Motor neuron (in vitro differentiated cells): Measurements from ENCODE around the gene COLEC12. TPM values are rescaled to one million over a fixed set of nuclear protein-coding genes. Genes with fewer than 3 reads are reported as not detected.

ENCODE experiments used
- ATAC-seq, 8 experiments: fragments of 200-7000 bp; cut with Tn5 transposase; replicated peaks in 6 of 8; 2 replicates each; pipeline ENCODE4 v1.8.0; 2021; ENCODE audit warnings: mild to moderate bottlenecking in 8 of 8, moderate library complexity in 8 of 8
- H3K27ac ChIP-seq, 2 donors: fragments of 250-450 bp; sonication (Bioruptor Pico); 2 replicates each; pipeline ENCODE4 v1.9.0; 2021; ENCODE audit warnings: antibody characterized with exemption in 2 of 2, mild to moderate bottlenecking in 2 of 2, moderate library complexity in 1 of 2
- H3K4me1 ChIP-seq, 2 donors: fragments of 250-450 bp; sonication (Bioruptor Pico); replicated peaks in 1 of 2; 2 replicates each; pipeline ENCODE4 v1.6.1; 2021; ENCODE audit warnings: antibody characterized with exemption in 2 of 2, mild to moderate bottlenecking in 2 of 2, moderate library complexity in 1 of 2
- H3K4me3 ChIP-seq, 5 donors: fragments of 250-450 bp; sonication (Bioruptor Pico); 2 replicates each; pipeline ENCODE4 v1.9.0; 2021; ENCODE audit warnings: antibody characterized with exemption in 5 of 5, mild to moderate bottlenecking in 5 of 5, moderate library complexity in 4 of 5
- WGBS, 10 experiments: fragments of 450-650 bp; shearing (Covaris generic); methylation state at CpG; one replicate each; pipeline ENCODE4 v1.0.0; 2022; 5-methylcytosine and 5-hydroxymethylcytosine counted together
- in situ Hi-C, 9 experiments: fragments of 400-800 bp; cut with MboI; loops; one replicate each; pipeline ENCODE4 v1.15.0; 2021; ENCODE audit warnings: low sequenced_read_pairs in 9 of 9, low pct_unique_long_range_greater_than_20kb in 2 of 9; ENCODE audit not compliant: unreplicated experiment in 9 of 9
- total RNA-seq, 8 experiments: library from RNA; unstranded; fragments of 300-600 nt; gene quantifications; 2 replicates each; pipeline versions ENCODE4 v1.2.3 to v1.2.4, GENCODE V29; 2022

COLEC12 gene
- total RNA-seq, 8 experiments from 2014 or later, result 0.49 to 103 (median 3.7) TPM

DNA sequence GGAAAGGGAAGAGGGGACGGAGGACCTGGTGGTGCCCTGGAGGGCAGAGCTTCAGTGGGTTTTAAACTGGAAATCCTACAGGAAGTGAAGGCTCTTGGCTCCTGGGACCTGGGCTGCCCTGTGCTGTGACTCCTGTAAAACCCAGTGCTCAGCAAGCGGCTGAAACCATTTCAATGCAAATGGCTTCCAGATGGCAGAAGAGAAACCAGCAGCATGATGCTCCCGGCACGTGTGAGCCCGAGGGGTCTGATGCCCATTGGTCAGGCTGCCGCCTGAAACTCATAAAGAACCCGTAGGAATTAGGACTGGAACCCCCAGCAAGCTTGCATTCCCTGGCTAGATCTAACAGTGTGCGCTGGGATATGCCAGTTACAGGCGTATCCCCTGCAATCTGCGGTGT, 123.4 kb downstream of the COLEC12 start:
- whole genome bisulfite sequencing, 10 experiments, result 26 to 91% (median 49%) methylated on average over 1 to 7 of the region's 10 CpGs; no CpG with 5 or more reads in 4 of the 10 experiments
- peak in 1 of 8 experiments; percentile 97 for ATAC-seq
- Histone ChIP-seq H3K27ac (no peak overlapping the region), H3K4me1 (peaks cover 27 to 41% of the 10 kb centered on the region in 2 donors), H3K4me3 (no peak overlapping the region)
- in situ Hi-C loops, result no loop called here

DNA sequence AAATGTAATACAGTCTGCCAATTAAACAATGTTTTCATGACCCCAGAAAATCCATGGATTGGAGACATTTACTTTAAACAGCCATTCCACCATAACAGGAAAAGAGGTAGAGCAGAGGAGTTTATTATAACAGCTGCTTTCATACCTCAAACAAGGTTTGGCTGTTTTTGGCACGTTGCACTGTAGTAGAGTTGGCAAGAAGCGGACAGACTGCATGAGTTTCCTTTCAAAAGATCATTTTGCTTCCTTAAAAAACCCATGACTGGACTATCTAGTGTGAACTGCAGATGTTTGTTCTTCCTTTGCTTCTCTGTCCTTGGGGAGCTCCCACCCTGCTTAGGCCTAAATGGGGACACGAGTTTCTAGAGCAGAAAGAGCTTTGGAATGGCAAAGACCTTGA, 124.2 kb downstream of the COLEC12 start:
- Histone ChIP-seq H3K4me1 (peaks cover 25 to 34% of the 10 kb centered on the region in 2 donors), H3K27ac (no peak overlapping the region), H3K4me3 (no peak overlapping the region)
- WGBS, 10 experiments, result 20 to 100% (median 88%) methylated on average over 1 to 3 of the region's 3 CpGs; no CpG with 5 or more reads in 2 of the 10 experiments
- ATAC-seq, result no peak
- in situ Hi-C loops, result no loop called here

DNA sequence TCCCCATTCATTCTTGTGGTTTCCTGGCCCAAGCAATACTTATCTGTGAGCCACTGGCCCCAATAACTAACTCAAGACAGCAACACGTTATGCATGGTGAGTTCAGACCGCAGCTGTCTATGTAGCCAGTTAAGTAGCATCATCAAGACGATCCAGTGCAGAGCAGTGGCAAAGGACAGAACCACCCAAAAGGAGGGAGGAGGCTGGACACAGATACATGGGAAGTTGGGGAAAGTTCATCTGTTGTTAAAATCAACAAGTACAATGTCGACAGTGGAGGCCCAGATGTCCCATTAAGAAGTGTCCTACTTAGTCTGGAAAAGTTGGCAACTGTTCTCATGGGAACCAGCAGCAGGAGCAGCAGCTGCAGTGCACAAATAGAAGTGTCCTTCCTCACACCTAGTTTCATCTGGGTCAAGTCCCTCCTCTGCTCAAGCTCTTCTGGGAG, 125.8 kb downstream of the COLEC12 start:
- H3K4me3 ChIP-seq, result no peak overlapping the region
- peaks cover 19 to 22% of the 10 kb centered on the region in 2 donors for H3K4me1 ChIP-seq
- no peak overlapping the region for H3K27ac ChIP-seq
- WGBS, 10 experiments, result 13 to 100% (median 89%) methylated on average over 1 to 3 of the region's 4 CpGs; no CpG with 5 or more reads in 5 of the 10 experiments
- in situ Hi-C loops, result no loop called here
- peak in 1 of 8 experiments; percentile 76 for ATAC-seq

DNA sequence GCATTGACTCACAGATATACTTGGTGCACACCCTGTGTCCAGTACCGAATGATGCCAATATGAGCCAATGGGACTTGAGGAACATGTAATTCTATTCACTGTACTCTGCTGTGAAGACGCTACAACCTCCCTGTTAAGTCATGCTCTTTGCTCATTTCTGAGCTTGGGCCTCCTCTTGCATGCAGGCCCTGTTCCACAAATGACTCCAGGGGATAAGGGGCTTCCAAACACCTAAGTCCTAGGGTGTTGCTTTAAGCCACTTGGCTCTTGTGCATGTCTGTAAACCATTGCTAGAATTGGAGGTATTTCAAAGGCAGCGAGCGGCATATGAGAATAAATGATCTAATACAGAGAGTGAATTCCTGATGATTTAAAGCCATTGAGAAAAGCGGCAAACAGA, 126.7 kb downstream of the COLEC12 start:
- Histone ChIP-seq H3K4me1 (peaks cover 9 to 14% of the 10 kb centered on the region in 2 donors), H3K27ac (no peak overlapping the region), H3K4me3 (no peak overlapping the region)
- no peak for ATAC-seq
- 79 to 100% (median 100%) methylated on average over 1 to 5 of the region's 5 CpGs; no CpG with 5 or more reads in 1 of the 10 experiments for WGBS, 10 experiments
- in situ Hi-C loops, result no loop called here

DNA sequence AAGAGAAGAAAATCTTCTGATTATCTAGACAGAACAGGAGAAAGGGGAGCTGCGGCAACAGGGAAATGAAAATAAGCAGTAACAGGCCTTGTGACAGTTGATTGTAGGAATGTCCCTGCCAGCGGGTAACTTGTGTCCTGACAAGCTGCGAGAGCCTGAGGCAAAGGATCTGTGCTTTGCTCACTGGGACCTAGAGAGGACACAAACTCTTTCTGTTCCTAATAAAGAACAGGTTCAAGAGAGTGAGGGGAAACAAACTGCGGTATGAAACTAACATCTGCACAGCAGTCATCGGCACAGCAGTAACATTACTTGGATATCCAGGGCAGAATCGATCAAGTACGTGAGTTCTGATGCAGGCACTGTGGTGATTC, 128.9 kb downstream of the COLEC12 start:
- WGBS, 10 experiments, result 48 to 98% (median 88%) methylated on average over 2 to 7 of the region's 7 CpGs
- peaks cover 7 to 16% of the 10 kb centered on the region in 2 donors for H3K4me1 ChIP-seq
- no peak overlapping the region for H3K4me3 ChIP-seq
- H3K27ac ChIP-seq, result no peak overlapping the region
- in situ Hi-C loops, result no loop called here
- no peak for ATAC-seq

DNA sequence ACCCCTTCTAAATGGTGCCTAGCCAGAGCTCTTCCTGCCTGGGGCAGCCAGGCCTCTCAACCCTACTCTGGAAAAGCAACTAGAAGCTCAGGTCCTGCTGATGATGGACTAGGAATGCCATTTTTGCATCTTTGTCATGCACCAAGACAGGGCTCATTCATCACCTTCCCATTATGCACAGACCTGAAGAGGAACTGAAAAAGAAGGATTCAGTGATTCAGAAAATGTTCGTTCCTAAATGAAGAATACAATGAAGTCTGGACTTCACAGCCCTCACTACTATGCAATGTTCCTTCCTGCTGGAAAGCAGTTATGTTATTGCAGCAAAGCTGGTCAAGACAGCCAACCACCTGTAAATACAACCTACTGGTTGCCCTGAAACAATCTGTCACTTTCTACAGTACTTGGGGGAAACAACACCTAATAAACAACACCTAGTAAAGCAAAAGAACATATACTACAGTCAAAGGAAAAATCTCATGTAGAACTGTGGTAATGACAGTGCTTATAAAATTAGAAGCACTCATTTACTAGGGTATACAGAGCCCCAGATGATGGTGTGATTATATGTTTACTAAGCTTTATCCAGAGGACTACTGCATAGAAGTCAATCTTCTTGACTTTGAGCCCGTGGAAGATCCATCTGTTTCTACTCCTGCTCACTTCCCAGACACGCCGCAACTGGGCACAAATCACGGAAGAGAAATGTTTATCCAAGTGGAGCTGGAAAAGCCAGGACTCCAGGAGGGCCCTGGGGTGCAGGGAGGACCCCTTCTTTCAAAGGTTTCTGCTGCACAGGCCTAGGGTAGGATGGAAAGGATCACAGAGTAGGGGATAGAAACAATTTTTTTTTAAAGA, 129.5 kb downstream of the COLEC12 start:
- Histone ChIP-seq H3K27ac (no peak overlapping the region), H3K4me1 (peaks cover 14 to 18% of the 10 kb centered on the region in 2 donors), H3K4me3 (no peak overlapping the region)
- in situ Hi-C loops, result no loop called here
- WGBS, 10 experiments, result 33 to 100% (median 77%) methylated on average over 1 to 5 of the region's 5 CpGs; no CpG with 5 or more reads in 1 of the 10 experiments
- ATAC-seq, result peak in 1 of 8 experiments; percentile 15

DNA sequence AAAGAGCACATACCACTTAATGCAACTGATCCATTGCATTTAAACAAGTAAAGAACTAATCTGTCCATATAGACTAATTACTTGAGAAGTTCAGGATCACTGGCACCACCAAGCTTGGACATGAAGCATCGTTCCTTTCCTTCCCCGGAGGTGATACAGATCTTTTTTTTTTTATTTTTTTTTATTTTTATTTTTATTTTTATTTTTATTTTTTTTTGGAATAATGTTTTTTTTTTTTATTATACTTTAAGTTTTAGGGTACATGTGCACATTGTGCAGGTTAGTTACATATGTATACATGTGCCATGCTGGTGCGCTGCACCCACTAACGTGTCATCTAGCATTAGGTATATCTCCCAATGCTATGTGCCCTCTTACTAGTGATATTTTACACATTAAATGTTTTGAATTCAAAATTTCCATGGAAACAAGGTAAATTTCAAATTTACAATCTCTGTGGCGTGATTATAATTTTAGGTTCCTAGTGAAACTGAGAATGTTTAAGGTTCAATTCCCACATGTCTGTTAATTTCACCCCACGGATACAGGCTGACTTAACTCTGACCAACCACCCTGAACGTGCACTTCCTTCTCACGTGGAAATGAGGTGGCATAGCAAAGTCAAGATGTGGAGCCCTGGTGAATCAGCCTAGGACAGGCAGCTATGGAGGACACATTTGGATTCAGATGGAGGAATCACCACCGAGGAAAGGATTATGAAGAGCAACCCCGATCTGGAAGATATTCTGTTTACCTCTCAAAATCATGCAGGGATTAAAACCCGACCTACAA, 131.1 kb downstream of the COLEC12 start:
- Histone ChIP-seq H3K4me3 (no peak overlapping the region), H3K4me1 (peaks cover 29 to 33% of the 10 kb centered on the region in 2 donors), H3K27ac (no peak overlapping the region)
- in situ Hi-C loops, result no loop called here
- 58 to 100% (median 82%) methylated on average over 2 to 8 of the region's 11 CpGs for WGBS, 10 experiments
- ATAC-seq, result no peak

DNA sequence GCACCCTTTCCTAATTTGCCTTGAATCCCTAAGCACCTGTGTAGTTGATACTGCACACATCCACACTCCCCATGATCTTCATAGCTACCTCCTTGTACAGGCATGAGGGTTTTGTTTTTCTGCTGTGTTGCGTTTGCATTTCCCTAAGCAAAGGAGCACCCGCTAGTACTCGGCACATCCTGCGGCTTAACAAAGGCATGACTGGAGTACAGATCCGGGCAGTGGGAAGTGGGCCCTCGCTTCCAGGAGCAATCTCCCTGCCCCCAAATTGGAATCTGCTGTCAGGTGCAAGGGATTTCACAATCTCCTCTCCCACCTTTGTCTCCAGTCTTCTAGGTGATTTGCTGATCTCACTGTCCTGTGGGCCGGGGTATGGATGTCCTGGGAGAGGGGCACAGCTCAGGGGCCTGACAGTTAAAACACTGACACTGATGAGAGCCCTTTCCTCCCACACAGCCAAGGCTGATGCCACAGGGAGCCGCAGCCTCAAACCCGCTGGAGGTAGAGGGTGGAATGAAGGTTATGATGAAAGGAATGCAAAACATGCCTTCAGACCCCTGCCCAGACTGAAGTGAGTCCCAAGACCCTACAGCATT, 133.9 kb downstream of the COLEC12 start:
- peaks cover 56 to 58% of the 10 kb centered on the region in 2 donors for H3K4me1 ChIP-seq
- no peak for ATAC-seq
- H3K27ac ChIP-seq, result no peak overlapping the region
- in situ Hi-C loops, result no loop called here
- no peak overlapping the region for H3K4me3 ChIP-seq
- 65 to 100% (median 77%) methylated on average over 1 to 6 of the region's 9 CpGs; no CpG with 5 or more reads in 4 of the 10 experiments for WGBS, 10 experiments

DNA sequence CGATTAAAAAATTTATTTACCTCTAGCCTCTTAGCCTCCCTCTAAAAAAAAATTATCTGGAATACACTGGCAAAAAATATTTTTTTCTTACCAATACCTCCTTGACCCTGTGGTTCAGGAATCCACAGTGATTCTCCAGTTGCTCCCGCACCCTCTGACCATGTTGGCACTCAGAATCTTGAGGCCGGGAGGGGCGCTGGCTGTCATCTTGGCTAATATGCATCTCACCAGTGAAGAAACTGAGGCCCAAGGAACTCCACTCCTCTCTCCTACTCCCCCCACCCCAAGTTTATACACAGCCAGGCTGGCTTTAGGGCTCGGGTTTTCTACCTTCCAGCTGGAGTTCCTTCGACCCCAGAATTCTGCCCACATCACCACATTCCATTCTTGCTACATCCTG, 134.8 kb downstream of the COLEC12 start:
- no peak overlapping the region for H3K4me3 ChIP-seq
- peaks cover 51 to 64% of the 10 kb centered on the region in 2 donors for H3K4me1 ChIP-seq
- WGBS, 10 experiments, result 89 to 100% (median 94%) methylated on average over 1 to 4 of the region's 6 CpGs; no CpG with 5 or more reads in 4 of the 10 experiments
- no peak for ATAC-seq
- in situ Hi-C loops, result no loop called here
- no peak overlapping the region for H3K27ac ChIP-seq

DNA sequence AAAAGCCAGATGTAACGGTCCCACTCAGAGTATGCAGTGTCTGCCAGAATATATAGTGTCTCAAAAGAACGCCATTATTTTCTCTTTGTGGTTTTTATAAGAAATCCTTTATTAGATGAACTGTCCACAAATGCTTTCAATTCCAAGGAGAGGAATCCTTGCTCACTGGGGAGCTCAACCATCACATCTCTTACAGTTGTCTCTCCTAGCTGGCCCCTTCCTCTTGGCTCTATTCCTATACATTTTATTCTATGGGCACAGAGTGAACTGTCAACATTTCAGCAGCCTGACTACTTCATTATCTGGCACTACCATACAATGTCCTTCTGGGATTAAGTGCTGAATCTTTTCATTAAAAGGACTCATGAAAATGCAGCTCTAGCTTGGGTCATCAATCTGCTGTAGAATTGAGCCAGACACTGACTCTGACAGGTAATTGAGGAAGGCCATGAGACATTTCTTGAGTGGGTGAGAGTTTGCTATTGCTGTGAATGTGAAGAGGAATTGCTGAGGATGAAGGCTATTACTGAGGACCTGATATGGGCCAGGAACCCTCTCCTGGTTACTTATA, 136.2 kb downstream of the COLEC12 start:
- Histone ChIP-seq H3K4me1 (peaks cover 49 to 67% of the 10 kb centered on the region in 2 donors), H3K4me3 (no peak overlapping the region), H3K27ac (no peak overlapping the region)
- in situ Hi-C loops, result no loop called here
- peak in 5 of 8 experiments; percentile 9 to 42 (median 15) for ATAC-seq
- WGBS, 10 experiments, result 50 to 100% (median 77%) methylated on average over 1 to 2 of the region's 2 CpGs; no CpG with 5 or more reads in 1 of the 10 experiments

DNA sequence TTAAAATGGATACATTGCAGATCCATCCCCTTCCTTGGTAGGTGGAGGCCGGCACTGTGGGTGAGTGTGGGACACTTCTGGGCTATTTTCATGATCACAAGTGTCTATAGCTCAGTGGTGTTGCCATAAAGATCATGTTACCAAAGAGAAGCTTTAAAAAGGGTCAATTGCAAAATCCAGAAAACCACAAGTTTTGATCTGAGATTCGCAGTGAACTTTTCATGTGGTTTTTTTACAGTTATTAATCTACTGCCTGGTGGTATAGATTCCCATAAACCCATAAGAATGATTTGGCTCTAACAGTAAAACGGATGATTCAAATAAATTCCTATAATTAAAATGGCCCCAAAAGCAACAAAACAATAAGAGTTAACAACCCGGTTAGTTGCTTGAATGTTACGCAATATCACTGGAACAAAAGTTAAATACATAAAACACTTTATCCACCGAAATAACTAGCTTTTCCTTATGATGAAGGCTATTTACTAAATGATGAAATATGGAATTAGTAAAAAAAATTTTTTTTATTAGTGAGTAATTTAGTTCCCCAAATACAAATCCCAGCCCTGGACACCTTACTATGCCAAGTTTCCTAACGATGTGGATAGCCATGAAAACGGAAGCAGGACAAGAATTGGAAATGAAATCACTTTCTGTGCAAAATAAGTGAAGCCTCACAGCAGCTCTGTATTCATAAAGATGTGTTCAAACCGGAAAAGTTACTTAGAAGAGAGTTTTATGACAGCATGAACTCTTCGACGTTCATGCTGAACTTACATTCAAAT, 137.0 kb downstream of the COLEC12 start:
- Histone ChIP-seq H3K4me1 (peaks cover 49 to 67% of the 10 kb centered on the region in 2 donors), H3K27ac (no peak overlapping the region), H3K4me3 (no peak overlapping the region)
- 25 to 92% (median 82%) methylated on average over 2 to 11 of the region's 11 CpGs for WGBS, 10 experiments
- no peak for ATAC-seq
- in situ Hi-C loops, result no loop called here
